Upper lobe of right lung (tissue), 1 donor: Measurements from ENCODE around the gene DBP. TPM values are rescaled to one million over a fixed set of nuclear protein-coding genes. Genes with fewer than 3 reads are reported as not detected.
A peak's percentile ranks its signal among the peaks of the same experiment; 100 is the strongest.

Experiments used
- ATAC-seq: fragments of 200-7000 bp; cut with Tn5 transposase; one replicate; pipeline ENCODE4 v1.9.1; 2020; ENCODE audit warnings: mild to moderate bottlenecking, moderate library complexity
- DNase-seq: peaks from one replicate; pipeline ENCODE4 v3.0.0-alpha.2; 2020
- H3K27ac ChIP-seq: fragments of 200-600 bp; one replicate; pipeline ENCODE4 v1.8.0; 2022
- H3K27me3 ChIP-seq: fragments of 200-600 bp; one replicate; pipeline ENCODE4 v1.8.0; 2022; ENCODE audit warnings: mild to moderate bottlenecking
- H3K36me3 ChIP-seq: fragments of 200-600 bp; one replicate; pipeline ENCODE4 v1.8.0; 2022
- H3K4me1 ChIP-seq: fragments of 200-600 bp; one replicate; pipeline ENCODE4 v1.8.0; 2022
- H3K4me3 ChIP-seq: fragments of 200-600 bp; one replicate; pipeline ENCODE4 v1.8.0; 2022; ENCODE audit warnings: mild to moderate bottlenecking
- H3K9me3 ChIP-seq: fragments of 200-600 bp; one replicate; pipeline ENCODE4 v1.8.0; 2022
- intact Hi-C: fragments of 100-400 bp; cut with DNase I; formaldehyde crosslinking; loops from one replicate; pipeline ENCODE4 v1.11.0; 2022
- total RNA-seq: library from RNA; stranded (reverse); fragmentation: NEBNext Ultra II Directional; extraction: Animal tissue kit (Norgen Biotek cat#: 25700); gene quantifications from one replicate; pipeline ENCODE4 v1.2.1, GENCODE V29; 2021
- TF ChIP-seq, protein P1 (sequence below): fragments of 200-600 bp; IDR thresholded peaks from one replicate; pipeline ENCODE4 v1.8.0; 2022; ENCODE audit warnings: antibody characterized with exemption
- donor health status: DM: no; HTN: yes; CAD: no; lungs with severe emphysema.

DBP gene
- total RNA-seq, 1 donor from 2014 or later = 17.7 TPM

DNA sequence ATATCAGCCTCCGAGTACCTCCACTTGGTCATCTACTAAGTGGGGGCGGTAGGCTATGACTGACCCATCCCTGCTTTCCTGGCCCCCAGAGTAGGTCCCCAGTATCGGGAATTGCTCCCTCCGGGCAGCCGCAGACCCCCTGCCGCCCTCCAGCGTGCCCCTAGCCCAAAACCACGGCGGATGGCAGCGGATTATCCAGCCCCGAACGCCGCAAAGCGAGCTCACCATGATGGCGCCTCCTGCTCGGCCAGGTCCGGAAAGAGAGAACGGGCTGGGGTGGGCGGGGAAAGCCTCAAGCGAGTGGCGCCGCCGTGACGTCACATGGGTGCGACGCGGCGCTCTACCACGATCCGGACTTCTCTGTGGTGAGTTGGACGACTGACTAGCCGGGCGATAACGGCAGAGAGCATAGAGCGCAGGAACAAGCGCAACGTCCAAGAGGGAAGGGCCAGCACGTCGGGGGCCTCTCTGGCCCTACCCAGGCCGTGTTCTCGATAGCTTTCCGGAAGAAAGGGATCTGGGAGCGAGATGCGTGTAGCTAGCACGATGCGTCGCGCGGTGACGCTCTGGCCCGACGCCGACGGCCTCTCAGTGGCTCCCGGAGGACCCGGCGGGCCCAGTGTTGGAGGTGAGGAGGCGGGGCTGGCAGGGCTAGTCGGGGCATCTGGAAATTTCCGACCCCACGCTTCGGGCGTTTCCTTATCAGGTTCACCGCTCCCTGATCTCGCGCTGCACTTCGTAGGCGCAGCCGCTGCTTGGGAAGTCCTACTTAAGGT is 18.1 kb downstream of the DBP start, which contains the start of the genes RPL18 and SPHK2:
Gene RPL18, minus strand, starts transcription at position 263 of the 776 bp plus-strand sequence. Its CDS starts 35 bp downstream, at position 228.
Gene SPHK2, plus strand, starts transcription at position 591 of the 776 bp plus-strand sequence. CDS start 1,009 bp downstream, outside the sequence.
- peaks cover 35% of the 10 kb centered on the region for H3K4me1 ChIP-seq
- no peaks in the 10 kb centered on the region for H3K27me3 ChIP-seq
- peaks cover 30% of the 10 kb centered on the region for H3K36me3 ChIP-seq
- peak; percentile 89 for ATAC-seq
- intact Hi-C loops = no loop called here
- DNase-seq = peak; percentile 98
- no peaks in the 10 kb centered on the region for H3K9me3 ChIP-seq
- TF ChIP-seq, protein P1, sequence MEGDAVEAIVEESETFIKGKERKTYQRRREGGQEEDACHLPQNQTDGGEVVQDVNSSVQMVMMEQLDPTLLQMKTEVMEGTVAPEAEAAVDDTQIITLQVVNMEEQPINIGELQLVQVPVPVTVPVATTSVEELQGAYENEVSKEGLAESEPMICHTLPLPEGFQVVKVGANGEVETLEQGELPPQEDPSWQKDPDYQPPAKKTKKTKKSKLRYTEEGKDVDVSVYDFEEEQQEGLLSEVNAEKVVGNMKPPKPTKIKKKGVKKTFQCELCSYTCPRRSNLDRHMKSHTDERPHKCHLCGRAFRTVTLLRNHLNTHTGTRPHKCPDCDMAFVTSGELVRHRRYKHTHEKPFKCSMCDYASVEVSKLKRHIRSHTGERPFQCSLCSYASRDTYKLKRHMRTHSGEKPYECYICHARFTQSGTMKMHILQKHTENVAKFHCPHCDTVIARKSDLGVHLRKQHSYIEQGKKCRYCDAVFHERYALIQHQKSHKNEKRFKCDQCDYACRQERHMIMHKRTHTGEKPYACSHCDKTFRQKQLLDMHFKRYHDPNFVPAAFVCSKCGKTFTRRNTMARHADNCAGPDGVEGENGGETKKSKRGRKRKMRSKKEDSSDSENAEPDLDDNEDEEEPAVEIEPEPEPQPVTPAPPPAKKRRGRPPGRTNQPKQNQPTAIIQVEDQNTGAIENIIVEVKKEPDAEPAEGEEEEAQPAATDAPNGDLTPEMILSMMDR = no peak
- H3K4me3 ChIP-seq = peak within 1 kb of the TSS; percentile 90
- peak within 1 kb of the TSS; percentile 93 for H3K27ac ChIP-seq

DNA sequence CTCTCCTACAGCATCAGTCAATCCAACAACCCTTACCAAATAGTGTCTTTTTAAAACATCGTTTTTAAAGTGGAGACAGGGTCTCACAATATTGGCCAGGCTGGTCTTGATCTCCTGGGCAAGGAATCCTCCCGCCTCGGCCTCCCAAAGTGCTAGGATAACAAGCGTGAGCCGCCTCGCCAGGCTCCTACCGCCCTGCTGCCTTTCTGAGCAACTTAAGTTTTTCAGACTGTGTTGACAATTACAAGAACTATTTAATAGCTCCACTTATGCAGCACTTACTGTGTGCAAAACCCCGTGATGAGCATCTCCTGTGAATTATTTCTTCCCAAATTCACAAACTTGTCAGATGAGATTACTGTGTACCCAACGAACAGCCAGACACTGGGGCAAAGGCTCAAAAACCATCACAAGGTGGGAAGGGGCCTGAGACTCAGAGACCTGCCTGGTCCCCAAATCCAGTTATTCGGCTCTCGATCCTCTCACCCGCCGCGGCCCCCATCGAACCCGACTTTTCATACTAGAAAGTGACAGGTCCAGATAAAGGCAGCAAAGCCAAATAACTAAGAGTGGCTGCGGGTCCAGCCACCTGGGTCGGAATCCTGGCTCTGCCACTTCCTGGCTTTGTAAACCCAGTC is 18.8 kb downstream of the DBP start:
- intact Hi-C loops = no loop called here
- Histone ChIP-seq H3K4me1 (peaks cover 30% of the 10 kb centered on the region), H3K4me3 (peak overlapping the region; percentile 90), H3K36me3 (peaks cover 30% of the 10 kb centered on the region), H3K27ac (peak overlapping the region; percentile 93), H3K9me3 (no peaks in the 10 kb centered on the region), H3K27me3 (no peaks in the 10 kb centered on the region)
- ATAC-seq = no peak
- TF ChIP-seq, protein P1 = no peak
- no peak for DNase-seq

DNA sequence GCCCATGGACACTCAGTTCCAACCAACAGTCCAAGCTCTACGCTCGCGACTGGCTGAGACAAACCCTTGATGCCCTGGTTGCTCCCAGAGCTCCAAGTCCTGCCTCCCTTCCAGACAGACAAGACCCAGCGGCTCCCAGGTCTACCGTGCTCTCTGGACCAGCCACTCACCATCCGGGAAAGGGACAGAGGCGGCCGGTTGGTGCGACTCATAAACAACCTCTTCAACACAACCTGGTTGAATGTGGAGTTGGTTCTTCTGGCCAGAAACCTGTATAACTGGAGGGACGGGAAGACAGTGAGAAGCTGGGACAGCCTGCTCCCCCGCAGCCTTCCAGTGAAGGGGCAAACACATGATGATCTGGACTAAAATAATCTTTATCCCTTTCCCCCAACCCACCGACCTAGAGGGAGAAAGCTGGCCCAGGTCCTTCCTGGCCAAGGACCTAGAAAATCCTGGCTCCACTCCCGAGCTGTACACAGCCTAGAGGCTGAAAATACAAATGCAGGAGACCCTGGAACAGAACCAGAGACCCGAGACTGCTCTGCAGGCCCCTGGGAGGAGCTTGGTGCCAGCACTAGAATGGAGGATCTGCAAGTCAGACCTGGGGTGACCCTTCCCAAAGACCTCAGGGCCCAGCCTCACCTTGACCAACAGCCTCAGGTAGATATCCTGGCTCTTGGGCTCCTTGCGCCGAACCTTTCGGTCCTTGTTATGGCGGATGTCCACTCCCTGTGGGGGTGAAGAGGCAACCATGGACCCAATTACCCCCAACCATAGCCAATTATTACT is 19.8 kb downstream of the DBP start:
- peaks cover 30% of the 10 kb centered on the region for H3K36me3 ChIP-seq
- no peaks in the 10 kb centered on the region for H3K9me3 ChIP-seq
- H3K4me1 ChIP-seq = peaks cover 27% of the 10 kb centered on the region
- intact Hi-C loops = no loop called here
- DNase-seq (no peak), ATAC-seq (no peak)
- peak overlapping the region; percentile 93 for H3K27ac ChIP-seq
- no peaks in the 10 kb centered on the region for H3K27me3 ChIP-seq
- H3K4me3 ChIP-seq = peak overlapping the region; percentile 90
- TF ChIP-seq, protein P1 = no peak

DNA sequence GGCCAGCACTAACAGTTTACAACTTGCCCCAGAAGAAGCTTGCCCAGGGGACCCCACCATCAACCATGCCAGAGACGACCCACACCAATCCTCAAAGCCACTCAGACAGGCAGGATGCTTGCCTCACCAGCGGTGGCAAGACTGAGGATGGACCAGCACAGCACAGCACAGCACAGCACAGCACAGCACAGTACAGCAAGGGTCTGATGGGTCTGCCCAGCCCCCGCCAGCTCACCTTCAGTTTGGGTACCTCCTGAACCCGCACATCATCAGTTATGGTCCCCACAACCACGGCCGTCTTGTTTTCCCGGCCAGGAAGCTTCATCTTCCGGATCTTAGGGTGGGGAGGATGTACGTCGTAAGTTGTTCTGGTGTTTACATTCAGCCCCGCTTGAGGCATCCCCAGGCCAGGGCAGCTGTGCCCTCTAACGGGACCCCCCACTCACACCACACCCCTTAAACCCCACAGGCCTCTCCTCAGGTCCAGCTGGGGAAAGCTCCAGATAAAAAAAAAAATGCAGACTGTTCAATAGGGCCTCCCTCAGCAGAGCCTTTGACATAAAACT is 20.6 kb downstream of the DBP start:
- ATAC-seq = no peak
- intact Hi-C loops = no loop called here
- peak overlapping the region; percentile 11 for H3K27ac ChIP-seq
- no peak for DNase-seq
- H3K4me3 ChIP-seq = peak overlapping the region; percentile 90
- TF ChIP-seq, protein P1 = no peak
- H3K9me3 ChIP-seq = no peaks in the 10 kb centered on the region
- no peaks in the 10 kb centered on the region for H3K27me3 ChIP-seq
- peaks cover 27% of the 10 kb centered on the region for H3K4me1 ChIP-seq
- H3K36me3 ChIP-seq = peaks cover 30% of the 10 kb centered on the region

DNA sequence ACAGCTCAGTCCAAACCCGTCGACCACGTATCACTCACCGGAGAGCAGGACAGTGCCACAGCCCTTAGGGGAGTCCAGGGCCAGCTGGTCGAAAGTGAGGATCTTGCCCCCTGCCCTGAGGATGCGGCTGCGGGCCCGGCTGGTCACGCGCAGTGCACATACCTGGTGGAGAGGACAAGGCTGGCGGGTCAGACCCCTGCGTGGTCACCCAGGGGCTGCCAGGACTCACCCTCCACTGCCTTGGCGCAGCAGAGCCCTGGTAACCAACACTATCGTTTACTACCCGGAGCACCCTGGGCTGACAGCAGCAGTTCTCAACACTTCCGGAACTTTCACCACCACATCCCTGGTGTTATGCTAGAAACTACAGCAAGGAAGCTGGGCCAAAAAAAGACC is 21.1 kb downstream of the DBP start:
- Histone ChIP-seq H3K4me3 (no peak overlapping the region), H3K27ac (peak overlapping the region; percentile 65)

More for the DNA sequence above, 21.1 kb downstream of the DBP start:
- no peaks in the 10 kb centered on the region for H3K27me3 ChIP-seq
- TF ChIP-seq, protein P1 = no peak
- H3K36me3 ChIP-seq = peaks cover 30% of the 10 kb centered on the region
- intact Hi-C loops = no loop called here
- ATAC-seq (no peak), DNase-seq (no peak)
- peaks cover 27% of the 10 kb centered on the region for H3K4me1 ChIP-seq
- H3K9me3 ChIP-seq = no peaks in the 10 kb centered on the region
